SU-DHL-6 (cell line): Measurements from ENCODE around the gene FBXO42.

Experiments
- H2AFZ ChIP-seq: fragments of 200-600 bp; sonication (generic); 2 replicates; pipeline ENCODE4 v1.6.1; 2014; ENCODE audit warnings: low read depth, mild to moderate bottlenecking, moderate library complexity, mixed read lengths, antibody characterized with exemption, low read length; ENCODE audit not compliant: severe bottlenecking
- H3F3A ChIP-seq: fragments of 200-600 bp; shearing (Covaris generic); 2 replicates; pipeline ENCODE4 v1.6.0; 2016; ENCODE audit warnings: antibody characterized with exemption, mild to moderate bottlenecking; ENCODE audit not compliant: insufficient read depth
- H3K27ac ChIP-seq: fragments of 200-600 bp; sonication (generic); 2 replicates; pipeline ENCODE4 v1.5.1; 2016; ENCODE audit warnings: low read depth, mild to moderate bottlenecking, low read length, moderate library complexity, mixed read lengths
- H3K27me3 ChIP-seq: fragments of 200-600 bp; sonication (generic), shearing (Covaris generic); 2 replicates; pipeline ENCODE4 v1.6.0; 2014; ENCODE audit warnings: mild to moderate bottlenecking, low read length
- H3K36me3 ChIP-seq: fragments of 200-600 bp; sonication (generic); 2 replicates; pipeline ENCODE4 v1.6.1; 2014; ENCODE audit warnings: mild to moderate bottlenecking, low read length, mixed read lengths
- H3K4me2 ChIP-seq: fragments of 300-600, 200-600 bp; shearing (Covaris generic), sonication (generic); 2 replicates; pipeline ENCODE4 v1.6.0; 2014; ENCODE audit warnings: low read length, low read depth, mild to moderate bottlenecking; ENCODE audit not compliant: poor library complexity, severe bottlenecking
- H3K4me3 ChIP-seq: fragments of 200-600 bp; sonication (generic); 2 replicates; pipeline ENCODE4 v1.5.1; 2014; ENCODE audit warnings: antibody characterized with exemption, low read length, mild to moderate bottlenecking, mixed read lengths; ENCODE audit not compliant: insufficient read depth, poor library complexity, severe bottlenecking
- H3K79me2 ChIP-seq: fragments of 200-600 bp; sonication (generic); 2 replicates; pipeline ENCODE4 v1.6.1; 2014; ENCODE audit warnings: mild to moderate bottlenecking, low read length, moderate library complexity; ENCODE audit not compliant: insufficient read depth
- H3K9ac ChIP-seq: fragments of 200-600 bp; sonication (generic); 2 replicates; pipeline ENCODE4 v1.7.0; 2014; ENCODE audit warnings: mild to moderate bottlenecking, low read length
- H3K9me2 ChIP-seq: fragments of 200-600 bp; sonication (generic); replicated peaks from 2 replicates; pipeline ENCODE4 v1.6.1; 2014; ENCODE audit warnings: low read length; ENCODE audit not compliant: insufficient read depth
- H3K9me3 ChIP-seq: fragments of 200-600 bp; sonication (generic); 2 replicates; pipeline ENCODE4 v1.6.1; 2014; ENCODE audit warnings: low read length, mixed read lengths; ENCODE audit not compliant: insufficient read depth
- H4K20me1 ChIP-seq: fragments of 200-600 bp; sonication (generic); 2 replicates; pipeline ENCODE4 v1.6.1; 2014; ENCODE audit warnings: low read depth, mild to moderate bottlenecking, antibody characterized with exemption, low read length, moderate library complexity, mixed read lengths
- EZH2phosphoT487 ChIP-seq: fragments of 200-600 bp; sonication (generic), shearing (Covaris generic); conservative IDR thresholded peaks from 2 replicates; pipeline ENCODE4 v1.6.1; 2018; ENCODE audit warnings: mild to moderate bottlenecking, antibody characterized with exemption, low read length, moderate library complexity, mixed read lengths
- TF ChIP-seq, protein P1 (sequence below): fragments of 200-600 bp; sonication (generic); IDR thresholded peaks from one replicate; pipeline ENCODE4 v1.5.1; 2017; ENCODE audit warnings: antibody characterized with exemption, mild to moderate bottlenecking, low read length, moderate library complexity; ENCODE audit not compliant: insufficient read depth, poor library complexity, severe bottlenecking

The FBXO42 gene

GRCh38 chr1:16281765-16282164, 70.5 kb downstream of the FBXO42 start:
- H3F3A ChIP-seq, result no peaks in the 10 kb centered on the region
- no peak overlapping the region for H3K4me3 ChIP-seq
- no peaks in the 10 kb centered on the region for H3K36me3 ChIP-seq
- H4K20me1 ChIP-seq, result no peaks in the 10 kb centered on the region
- H3K27ac ChIP-seq, result no peak overlapping the region
- H3K9me3 ChIP-seq, result no peaks in the 10 kb centered on the region
- H3K9ac ChIP-seq, result no peak overlapping the region
- H2AFZ ChIP-seq, result no peak overlapping the region
- TF ChIP-seq, protein P1, sequence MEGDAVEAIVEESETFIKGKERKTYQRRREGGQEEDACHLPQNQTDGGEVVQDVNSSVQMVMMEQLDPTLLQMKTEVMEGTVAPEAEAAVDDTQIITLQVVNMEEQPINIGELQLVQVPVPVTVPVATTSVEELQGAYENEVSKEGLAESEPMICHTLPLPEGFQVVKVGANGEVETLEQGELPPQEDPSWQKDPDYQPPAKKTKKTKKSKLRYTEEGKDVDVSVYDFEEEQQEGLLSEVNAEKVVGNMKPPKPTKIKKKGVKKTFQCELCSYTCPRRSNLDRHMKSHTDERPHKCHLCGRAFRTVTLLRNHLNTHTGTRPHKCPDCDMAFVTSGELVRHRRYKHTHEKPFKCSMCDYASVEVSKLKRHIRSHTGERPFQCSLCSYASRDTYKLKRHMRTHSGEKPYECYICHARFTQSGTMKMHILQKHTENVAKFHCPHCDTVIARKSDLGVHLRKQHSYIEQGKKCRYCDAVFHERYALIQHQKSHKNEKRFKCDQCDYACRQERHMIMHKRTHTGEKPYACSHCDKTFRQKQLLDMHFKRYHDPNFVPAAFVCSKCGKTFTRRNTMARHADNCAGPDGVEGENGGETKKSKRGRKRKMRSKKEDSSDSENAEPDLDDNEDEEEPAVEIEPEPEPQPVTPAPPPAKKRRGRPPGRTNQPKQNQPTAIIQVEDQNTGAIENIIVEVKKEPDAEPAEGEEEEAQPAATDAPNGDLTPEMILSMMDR, result no peak
- no peak for TF ChIP-seq EZH2phosphoT487
- H3K9me2 ChIP-seq, result no peaks in the 10 kb centered on the region
- H3K4me2 ChIP-seq, result no peak overlapping the region
- no peaks in the 10 kb centered on the region for H3K27me3 ChIP-seq
- no peaks in the 10 kb centered on the region for H3K79me2 ChIP-seq

DNA sequence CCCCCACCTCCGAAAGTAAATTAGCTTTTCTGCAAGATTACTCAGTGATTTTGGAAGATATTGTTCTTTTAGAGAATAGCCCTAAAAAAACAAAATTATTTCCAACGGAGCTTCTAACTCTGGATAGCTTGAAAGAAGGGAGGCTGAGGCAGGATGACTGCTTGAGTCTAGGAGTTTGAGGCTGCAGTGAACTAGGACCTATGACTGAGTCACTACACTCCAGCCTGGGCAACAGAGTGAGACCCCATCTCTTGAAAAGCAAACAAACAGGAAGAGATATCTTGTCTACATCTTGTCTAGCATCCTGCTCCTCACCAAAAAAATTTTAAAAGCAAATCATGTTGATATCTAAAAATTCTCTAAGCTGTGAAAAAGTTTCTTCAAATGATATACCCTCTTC, 73.1 kb downstream of the FBXO42 start:
- Histone ChIP-seq H3K4me2 (no peak overlapping the region), H3K27ac (no peak overlapping the region), H2AFZ (no peak overlapping the region), H3K4me3 (no peak overlapping the region), H3K36me3 (no peaks in the 10 kb centered on the region), H3K9me3 (no peaks in the 10 kb centered on the region), H3K9ac (no peak overlapping the region), H3K27me3 (no peaks in the 10 kb centered on the region), H3F3A (no peaks in the 10 kb centered on the region), H3K9me2 (no peaks in the 10 kb centered on the region), H4K20me1 (no peaks in the 10 kb centered on the region), H3K79me2 (no peaks in the 10 kb centered on the region)
- no peak for TF ChIP-seq EZH2phosphoT487
- TF ChIP-seq, protein P1, result no peak

- no peak overlapping the region for H3K4me3 ChIP-seq
- H3K79me2 ChIP-seq, result no peaks in the 10 kb centered on the region
- H3K9me2 ChIP-seq, result no peaks in the 10 kb centered on the region
- no peaks in the 10 kb centered on the region for H3K27me3 ChIP-seq
- no peaks in the 10 kb centered on the region for H3K36me3 ChIP-seq
- no peak overlapping the region for H3K9ac ChIP-seq
- TF ChIP-seq, protein P1, result no peak
- no peak for TF ChIP-seq EZH2phosphoT487
- no peaks in the 10 kb centered on the region for H3K9me3 ChIP-seq
- H3K4me2 ChIP-seq, result no peak overlapping the region
- H3F3A ChIP-seq, result no peaks in the 10 kb centered on the region
- no peak overlapping the region for H2AFZ ChIP-seq
- H3K27ac ChIP-seq, result no peak overlapping the region
- H4K20me1 ChIP-seq, result no peaks in the 10 kb centered on the region
These were observed 75.8 kb downstream of the FBXO42 start for GRCh38 chr1:16276302-16277030.
